Fibroblast of skin of right biceps (primary cell): ENCODE results near the gene CFAP77.
A peak's percentile ranks its signal among the peaks of the same experiment; 100 is the strongest.

Experiments used
- DNase-seq: peaks from one replicate; pipeline ENCODE4 v3.0.0-alpha.2; 2013

Gene CFAP77

GRCh38 chr9:132410642-132411041 is 631 bp downstream of the CFAP77 start:
- DNase-seq, result no peak

- DNase-seq, result peak; percentile 26
Measured at GRCh38 chr9:132411091-132411508, 1.1 kb downstream of the CFAP77 start.

GRCh38 chr9:132412089-132412488 is 2.1 kb downstream of the CFAP77 start:
- peak; percentile 14 for DNase-seq

- DNase-seq, result no peak
Measured at GRCh38 chr9:132413926-132414325, 3.9 kb downstream of the CFAP77 start.

- no peak for DNase-seq
Measured at GRCh38 chr9:132414731-132415130, 4.7 kb downstream of the CFAP77 start.

GRCh38 chr9:132415181-132415580 is 5.2 kb downstream of the CFAP77 start:
- no peak for DNase-seq

- no peak for DNase-seq
Measured at GRCh38 chr9:132418726-132419363, 8.8 kb downstream of the CFAP77 start.

- DNase-seq, result no peak
Measured at GRCh38 chr9:132422574-132422973, 12.6 kb downstream of the CFAP77 start.

GRCh38 chr9:132423503-132423902 is 13.5 kb downstream of the CFAP77 start:
- DNase-seq, result no peak

- no peak for DNase-seq
Measured at GRCh38 chr9:132424857-132425674, 15.1 kb downstream of the CFAP77 start.

GRCh38 chr9:132425675-132426062 is 15.7 kb downstream of the CFAP77 start:
- DNase-seq, result no peak

GRCh38 chr9:132426639-132427414 is 16.8 kb downstream of the CFAP77 start:
- DNase-seq, result no peak

- no peak for DNase-seq
Measured at GRCh38 chr9:132430998-132431397, 21.0 kb downstream of the CFAP77 start.

- no peak for DNase-seq
Measured at GRCh38 chr9:132434881-132435280, 24.9 kb downstream of the CFAP77 start.

- DNase-seq, result no peak
Measured at GRCh38 chr9:132439153-132439552, 29.1 kb downstream of the CFAP77 start.

- DNase-seq, result no peak
Measured at GRCh38 chr9:132440735-132441134, 30.7 kb downstream of the CFAP77 start.

- no peak for DNase-seq
Measured at GRCh38 chr9:132441404-132441803, 31.4 kb downstream of the CFAP77 start.

GRCh38 chr9:132443951-132444607 is 34.1 kb downstream of the CFAP77 start:
- no peak for DNase-seq

GRCh38 chr9:132446887-132447286 is 36.9 kb downstream of the CFAP77 start:
- no peak for DNase-seq

GRCh38 chr9:132447346-132447745 is 37.3 kb downstream of the CFAP77 start:
- DNase-seq, result no peak

- DNase-seq, result no peak
Measured at GRCh38 chr9:132447902-132448301, 37.9 kb downstream of the CFAP77 start.

- DNase-seq, result no peak
Measured at GRCh38 chr9:132451276-132451675, 41.3 kb downstream of the CFAP77 start.

- no peak for DNase-seq
Measured at GRCh38 chr9:132456241-132456640, 46.2 kb downstream of the CFAP77 start.
